Right lobe of liver (tissue), 4 donors: ENCODE results near the gene PCYOX1L.

ENCODE experiments used
- POLR2A ChIP-seq: fragments of 450-650 bp; IDR thresholded peaks from one replicate; pipeline ENCODE4 v1.6.1; 2017; ENCODE audit warnings: antibody characterized with exemption, mild to moderate bottlenecking
- TF ChIP-seq, protein P1 (sequence below), 4 donors: fragments of 200-600 bp in 3 of 4; fragments of 450-650 bp in 1 of 4; IDR thresholded peaks; one replicate each; pipeline versions ENCODE4 v1.5.1 to v1.8.0; 2016 to 2022; ENCODE audit warnings: antibody characterized with exemption in 4 of 4, mild to moderate bottlenecking in 2 of 4
- donor health status: DM: no; HTN: no; CAD: no.
- donor health status: DM: no; HTN: no; CAD: no.
- donor health status: DM: no; HTN: yes; CAD: no.

DNA sequence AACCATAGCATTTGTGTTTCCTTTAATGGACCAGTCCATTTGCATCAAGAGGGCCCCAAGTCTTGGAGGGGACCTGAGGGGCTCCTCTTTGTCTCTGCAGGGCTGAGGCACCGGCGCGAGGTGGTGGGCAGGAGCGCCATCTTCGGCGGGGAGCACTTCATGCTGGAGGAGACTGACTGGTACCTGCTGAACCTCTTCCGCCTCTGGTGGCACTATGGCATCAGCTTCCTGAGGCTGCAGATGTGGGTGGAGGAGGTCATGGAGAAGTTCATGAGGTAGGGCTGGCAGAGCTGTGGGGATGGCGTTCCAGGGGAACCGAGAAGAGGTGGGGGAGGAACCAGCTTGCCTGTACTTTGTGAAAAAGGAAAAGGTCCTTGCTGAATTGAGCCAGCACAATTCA is 6.1 kb downstream of the PCYOX1L start:
- TF ChIP-seq POLR2A, result no peak
- TF ChIP-seq, protein P1, sequence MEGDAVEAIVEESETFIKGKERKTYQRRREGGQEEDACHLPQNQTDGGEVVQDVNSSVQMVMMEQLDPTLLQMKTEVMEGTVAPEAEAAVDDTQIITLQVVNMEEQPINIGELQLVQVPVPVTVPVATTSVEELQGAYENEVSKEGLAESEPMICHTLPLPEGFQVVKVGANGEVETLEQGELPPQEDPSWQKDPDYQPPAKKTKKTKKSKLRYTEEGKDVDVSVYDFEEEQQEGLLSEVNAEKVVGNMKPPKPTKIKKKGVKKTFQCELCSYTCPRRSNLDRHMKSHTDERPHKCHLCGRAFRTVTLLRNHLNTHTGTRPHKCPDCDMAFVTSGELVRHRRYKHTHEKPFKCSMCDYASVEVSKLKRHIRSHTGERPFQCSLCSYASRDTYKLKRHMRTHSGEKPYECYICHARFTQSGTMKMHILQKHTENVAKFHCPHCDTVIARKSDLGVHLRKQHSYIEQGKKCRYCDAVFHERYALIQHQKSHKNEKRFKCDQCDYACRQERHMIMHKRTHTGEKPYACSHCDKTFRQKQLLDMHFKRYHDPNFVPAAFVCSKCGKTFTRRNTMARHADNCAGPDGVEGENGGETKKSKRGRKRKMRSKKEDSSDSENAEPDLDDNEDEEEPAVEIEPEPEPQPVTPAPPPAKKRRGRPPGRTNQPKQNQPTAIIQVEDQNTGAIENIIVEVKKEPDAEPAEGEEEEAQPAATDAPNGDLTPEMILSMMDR (IDR thresholded peaks at IDR 0.05), result no peak
